Upper lobe of left lung (tissue), 4 donors: ENCODE measurements around the gene GNG11.

ENCODE experiments used
- POLR2A ChIP-seq, 4 donors: fragments of 450-650 bp; IDR thresholded peaks; one replicate each; pipeline ENCODE4 v1.5.1; 2016 to 2017; ENCODE audit warnings: antibody characterized with exemption in 4 of 4, mild to moderate bottlenecking in 2 of 4
- TF ChIP-seq, protein P1 (sequence below), 6 experiments: fragments of 450-650 bp in 4 of 6; fragments of 200-600 bp in 2 of 6; sonication (generic) in 2 of 6; IDR thresholded peaks; one replicate each; pipeline ENCODE4 v1.5.1; 2016 to 2019; ENCODE audit warnings: antibody characterized with exemption in 6 of 6

DNA sequence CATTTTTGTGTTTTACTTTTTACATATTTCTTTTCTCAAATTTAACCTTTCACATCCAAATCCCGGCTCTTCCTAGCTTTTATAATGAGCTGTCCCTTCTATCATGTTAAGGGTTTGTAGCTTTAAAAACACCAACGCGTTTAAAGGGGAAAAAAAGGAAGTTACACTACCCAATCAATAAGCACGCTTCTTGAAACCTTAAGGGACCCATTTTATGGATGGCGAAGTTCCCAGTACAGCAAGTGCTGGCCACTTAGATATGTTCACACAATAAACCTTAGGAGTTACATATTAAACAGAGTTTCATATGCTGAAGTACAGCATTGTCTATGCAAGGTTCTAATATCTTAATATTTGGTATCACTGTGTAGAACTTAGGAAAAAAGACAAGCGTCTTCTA, 1.8 kb downstream of the GNG11 start:
- TF ChIP-seq POLR2A (IDR thresholded peaks at IDR 0.05), result no peak
- TF ChIP-seq, protein P1, sequence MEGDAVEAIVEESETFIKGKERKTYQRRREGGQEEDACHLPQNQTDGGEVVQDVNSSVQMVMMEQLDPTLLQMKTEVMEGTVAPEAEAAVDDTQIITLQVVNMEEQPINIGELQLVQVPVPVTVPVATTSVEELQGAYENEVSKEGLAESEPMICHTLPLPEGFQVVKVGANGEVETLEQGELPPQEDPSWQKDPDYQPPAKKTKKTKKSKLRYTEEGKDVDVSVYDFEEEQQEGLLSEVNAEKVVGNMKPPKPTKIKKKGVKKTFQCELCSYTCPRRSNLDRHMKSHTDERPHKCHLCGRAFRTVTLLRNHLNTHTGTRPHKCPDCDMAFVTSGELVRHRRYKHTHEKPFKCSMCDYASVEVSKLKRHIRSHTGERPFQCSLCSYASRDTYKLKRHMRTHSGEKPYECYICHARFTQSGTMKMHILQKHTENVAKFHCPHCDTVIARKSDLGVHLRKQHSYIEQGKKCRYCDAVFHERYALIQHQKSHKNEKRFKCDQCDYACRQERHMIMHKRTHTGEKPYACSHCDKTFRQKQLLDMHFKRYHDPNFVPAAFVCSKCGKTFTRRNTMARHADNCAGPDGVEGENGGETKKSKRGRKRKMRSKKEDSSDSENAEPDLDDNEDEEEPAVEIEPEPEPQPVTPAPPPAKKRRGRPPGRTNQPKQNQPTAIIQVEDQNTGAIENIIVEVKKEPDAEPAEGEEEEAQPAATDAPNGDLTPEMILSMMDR (IDR thresholded peaks at IDR 0.05), result no peak
